Endothelial cell of umbilical vein (primary cell): ENCODE data around the gene GABRB2. TPM values are rescaled to one million over a fixed set of nuclear protein-coding genes. Genes with fewer than 3 reads are reported as not detected.

ENCODE experiments used
- BruUV-seq: library from RNA; stranded (reverse); fragments of 400-500 nt; replicated peaks from 2 replicates; lab custom pipeline; 2021; lab: Mats Ljungman, UMichigan
- CTCF ChIA-PET: fragments of 300-600, 350-600 bp; sonication (Branson Sonifier 250); formaldehyde crosslinking; loops from one replicate; lab custom pipeline; 2021; ENCODE audit warnings: antibody characterized with exemption, inconsistent platforms; lab: Charles Lee
- POLR2A ChIA-PET: fragments of 300-600, 350-600 bp; sonication (Branson Sonifier 250); formaldehyde crosslinking; loops from one replicate; lab custom pipeline; 2021; ENCODE audit warnings: antibody characterized with exemption, inconsistent platforms; lab: Charles Lee
- DNase-seq: peaks from one replicate; pipeline ENCODE4 v3.0.0-alpha.2; 2011; ENCODE audit warnings: low read depth, low spot score
- FAIRE-seq: peaks from 2 replicates; lab custom pipeline; 2011; peaks lifted over from hg19 to GRCh38; lab: Jason Lieb, UNC
- H2AFZ ChIP-seq: 2 replicates; pipeline ENCODE4 v1.6.0; 2012; ENCODE audit warnings: low read depth, low read length, control low read depth, inconsistent platforms
- H3K27ac ChIP-seq: 2 replicates; pipeline ENCODE4 v1.5.1; 2011; ENCODE audit warnings: low read depth, mild to moderate bottlenecking, control low read depth, low read length, moderate library complexity; ENCODE audit not compliant: insufficient read depth
- H3K27me3 ChIP-seq, 2 experiments: 2 replicates each; pipeline versions ENCODE4 v1.6.0 to v1.6.1; 2011; ENCODE audit warnings: low read length in 2 of 2, mixed read lengths in 1 of 2; ENCODE audit not compliant: control insufficient read depth in 2 of 2, insufficient read depth in 2 of 2
- H3K36me3 ChIP-seq, 2 experiments: 2 replicates in 1 of 2; 3 replicates in 1 of 2; pipeline ENCODE4 v1.5.1; 2011; ENCODE audit warnings: low read length in 2 of 2, mild to moderate bottlenecking in 1 of 2, moderate library complexity in 1 of 2; ENCODE audit not compliant: control insufficient read depth in 2 of 2, insufficient read depth in 2 of 2; ENCODE audit errors: extremely low read depth in 1 of 2
- H3K4me1 ChIP-seq: 3 replicates; pipeline ENCODE4 v1.5.1; 2011; ENCODE audit warnings: mild to moderate bottlenecking, low read length; ENCODE audit not compliant: control insufficient read depth, insufficient read depth; ENCODE audit errors: extremely low read depth
- H3K4me2 ChIP-seq: 2 replicates; pipeline ENCODE4 v1.6.1; 2011; ENCODE audit warnings: low read length, control low read depth, mixed read lengths; ENCODE audit not compliant: insufficient read depth
- H3K4me3 ChIP-seq, 3 experiments: fragments of 200-600 bp in 1 of 3; sonication (generic), shearing (Covaris generic) in 1 of 3; replicated peaks in 1 of 3; 2 replicates each; pipeline ENCODE4 v1.5.1; 2011 to 2016; ENCODE audit warnings: control low read depth in 3 of 3, low read length in 3 of 3, mild to moderate bottlenecking in 2 of 3, inconsistent platforms in 1 of 3, low read depth in 1 of 3, moderate library complexity in 1 of 3; ENCODE audit not compliant: insufficient read depth in 1 of 3
- H3K79me2 ChIP-seq: 2 replicates; pipeline ENCODE4 v1.6.0; 2012; ENCODE audit warnings: low read length, inconsistent platforms; ENCODE audit not compliant: control insufficient read depth, insufficient read depth
- H3K9ac ChIP-seq: replicated peaks from 2 replicates; pipeline ENCODE3; 2011; ENCODE audit warnings: low read length, control low read depth; ENCODE audit not compliant: insufficient read depth; ENCODE audit errors: extremely low read depth
- H3K9me1 ChIP-seq: replicated peaks from 3 replicates; pipeline ENCODE4 v1.6.0; 2011; ENCODE audit warnings: mild to moderate bottlenecking, low read length; ENCODE audit not compliant: control insufficient read depth, insufficient read depth; ENCODE audit errors: extremely low read depth
- H3K9me3 ChIP-seq: replicated peaks from 2 replicates; pipeline ENCODE4 v1.5.1; 2012; ENCODE audit warnings: low read length, inconsistent platforms; ENCODE audit not compliant: control insufficient read depth, insufficient read depth
- H4K20me1 ChIP-seq: replicated peaks from 2 replicates; pipeline ENCODE3; 2011; ENCODE audit warnings: mild to moderate bottlenecking, low read length; ENCODE audit not compliant: control insufficient read depth, insufficient read depth; ENCODE audit errors: extremely low read depth
- EZH2 ChIP-seq: IDR thresholded peaks from 2 replicates; pipeline ENCODE4 v1.6.1; 2012; ENCODE audit warnings: borderline replicate concordance, low read depth, mild to moderate bottlenecking, moderate library complexity, low read length, inconsistent platforms; ENCODE audit not compliant: severe bottlenecking
- FOS ChIP-seq: IDR thresholded peaks from 2 replicates; pipeline ENCODE4 v1.6.1; 2011; ENCODE audit warnings: mild to moderate bottlenecking, low read length, moderate library complexity, borderline replicate concordance; ENCODE audit not compliant: insufficient read depth
- GATA2 ChIP-seq: IDR thresholded peaks from 2 replicates; pipeline ENCODE4 v1.7.0; 2011; ENCODE audit warnings: low read depth, mild to moderate bottlenecking, moderate library complexity, mixed read lengths, low read length; ENCODE audit not compliant: insufficient read length, insufficient read depth
- JUN ChIP-seq: IDR thresholded peaks from 2 replicates; pipeline ENCODE4 v1.6.1; 2011; ENCODE audit warnings: borderline replicate concordance, low read depth; ENCODE audit not compliant: insufficient read length, insufficient read depth
- MYC ChIP-seq: IDR thresholded peaks from one replicate; pipeline ENCODE4 v1.6.1; 2011; ENCODE audit warnings: mild to moderate bottlenecking, low read depth, low read length
- POLR2A ChIP-seq: IDR thresholded peaks from 2 replicates; pipeline ENCODE4 v1.6.1; 2012; ENCODE audit warnings: low read depth, mild to moderate bottlenecking, control low read depth, low read length
- POLR2AphosphoS5 ChIP-seq: IDR thresholded peaks from 2 replicates; pipeline ENCODE4 v1.6.1; 2012; ENCODE audit warnings: low read depth, mild to moderate bottlenecking, control low read depth, low read length, moderate library complexity; ENCODE audit not compliant: insufficient read depth
- dilution Hi-C: fragments of 300-500 bp; cut with MboI; formaldehyde crosslinking; loops from one replicate; pipeline ENCODE4 v1.15.0; 2019; ENCODE audit warnings: low sequenced_read_pairs; ENCODE audit not compliant: extremely low pct_ligation_motif_present
- intact Hi-C: fragments of 100-400 bp; cut with micrococcal nuclease; formaldehyde crosslinking; loops from one replicate; pipeline ENCODE4 v1.10.0; 2022
- polyA plus RNA-seq, 4 experiments: library from polyadenylated mRNA; depleted of rRNA in 3 of 4; stranded (reverse) in 3 of 4; unstranded in 1 of 4; fragments of >200 nt; gene quantifications; 2 replicates each; pipeline versions ENCODE4 v1.2.1 to v1.2.3, GENCODE V29; 2011 to 2012; ENCODE audit warnings: missing spikeins in 1 of 4
- total RNA-seq: library from RNA; stranded (reverse); gene quantifications from 2 replicates; pipeline ENCODE4 v1.2.3, GENCODE V29; 2021
- TF ChIP-seq, protein P1 (sequence below): IDR thresholded peaks from 2 replicates; pipeline ENCODE4 v1.6.1; 2011; ENCODE audit not compliant: insufficient read depth, insufficient read length
- TF ChIP-seq, protein P2 (sequence below), 2 donors: IDR thresholded peaks; 1 replicate in 1 of 2; 2 replicates in 1 of 2; pipeline ENCODE4 v1.5.1; 2011; ENCODE audit warnings: low read length in 2 of 2, mild to moderate bottlenecking in 2 of 2, moderate library complexity in 2 of 2, control low read depth in 1 of 2, inconsistent platforms in 1 of 2, low read depth in 1 of 2; ENCODE audit not compliant: insufficient read depth in 1 of 2; ENCODE audit errors: extremely low read depth in 1 of 2

Gene GABRB2
- total and polyA plus RNA-seq, 2 donors (not counting 3 experiments of a cell fraction or from before 2014, with no cell fraction given): not detected

DNA sequence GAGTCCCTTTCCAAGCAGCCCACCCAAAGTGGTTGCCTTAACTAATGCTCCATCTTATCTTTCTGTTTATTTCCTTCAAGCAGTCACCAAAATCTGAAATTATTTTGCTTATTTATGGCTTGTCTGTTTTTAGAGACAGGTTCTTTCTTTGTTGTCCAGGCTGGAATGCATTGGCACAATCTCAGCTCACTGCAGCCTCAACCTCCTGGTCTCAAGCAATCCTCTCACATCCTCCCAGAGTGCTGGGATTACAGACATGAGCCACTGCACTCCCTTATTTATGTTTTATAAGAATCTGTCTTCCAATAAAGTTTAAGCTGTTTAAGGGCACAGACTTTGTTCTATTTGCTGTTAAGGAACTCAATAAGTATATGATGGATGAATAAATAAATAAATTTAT is 133.7 kb downstream of the GABRB2 start:
- no peak for FAIRE-seq
- no peak overlapping the region for H3K27ac ChIP-seq
- no peaks in the 10 kb centered on the region for H3K36me3 ChIP-seq
- H2AFZ ChIP-seq: no peak overlapping the region
- H3K9me3 ChIP-seq: peaks cover 2% of the 10 kb centered on the region
- intact Hi-C loops: no loop called here
- no peaks in the 10 kb centered on the region for H3K27me3 ChIP-seq
- no peak overlapping the region for H3K9ac ChIP-seq
- H3K4me2 ChIP-seq: no peak overlapping the region
- POLR2A ChIA-PET: no interaction called here
- CTCF ChIA-PET: no interaction called here
- no peaks in the 10 kb centered on the region for H3K4me1 ChIP-seq
- dilution Hi-C loops: no loop called here
- no peaks in the 10 kb centered on the region for H3K79me2 ChIP-seq
- no TSS peak for BruUV-seq
- H3K4me3 ChIP-seq: no peak overlapping the region
- H3K9me1 ChIP-seq: no peaks in the 10 kb centered on the region
- no peak for DNase-seq
- TF ChIP-seq GATA2 (no peak), POLR2A (no peak), POLR2AphosphoS5 (no peak), JUN (no peak), EZH2 (no peak), FOS (no peak), MYC (no peak)
- TF ChIP-seq, protein P1, sequence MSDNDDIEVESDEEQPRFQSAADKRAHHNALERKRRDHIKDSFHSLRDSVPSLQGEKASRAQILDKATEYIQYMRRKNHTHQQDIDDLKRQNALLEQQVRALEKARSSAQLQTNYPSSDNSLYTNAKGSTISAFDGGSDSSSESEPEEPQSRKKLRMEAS: no peak
- TF ChIP-seq, protein P2, sequence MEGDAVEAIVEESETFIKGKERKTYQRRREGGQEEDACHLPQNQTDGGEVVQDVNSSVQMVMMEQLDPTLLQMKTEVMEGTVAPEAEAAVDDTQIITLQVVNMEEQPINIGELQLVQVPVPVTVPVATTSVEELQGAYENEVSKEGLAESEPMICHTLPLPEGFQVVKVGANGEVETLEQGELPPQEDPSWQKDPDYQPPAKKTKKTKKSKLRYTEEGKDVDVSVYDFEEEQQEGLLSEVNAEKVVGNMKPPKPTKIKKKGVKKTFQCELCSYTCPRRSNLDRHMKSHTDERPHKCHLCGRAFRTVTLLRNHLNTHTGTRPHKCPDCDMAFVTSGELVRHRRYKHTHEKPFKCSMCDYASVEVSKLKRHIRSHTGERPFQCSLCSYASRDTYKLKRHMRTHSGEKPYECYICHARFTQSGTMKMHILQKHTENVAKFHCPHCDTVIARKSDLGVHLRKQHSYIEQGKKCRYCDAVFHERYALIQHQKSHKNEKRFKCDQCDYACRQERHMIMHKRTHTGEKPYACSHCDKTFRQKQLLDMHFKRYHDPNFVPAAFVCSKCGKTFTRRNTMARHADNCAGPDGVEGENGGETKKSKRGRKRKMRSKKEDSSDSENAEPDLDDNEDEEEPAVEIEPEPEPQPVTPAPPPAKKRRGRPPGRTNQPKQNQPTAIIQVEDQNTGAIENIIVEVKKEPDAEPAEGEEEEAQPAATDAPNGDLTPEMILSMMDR (IDR thresholded peaks at IDR 0.05; ENCODE audit: extremely low read depth in 1 of 2, insufficient read depth in 1 of 2, low read depth in 1 of 2, low read length in 2 of 2): no peak
- H4K20me1 ChIP-seq: no peaks in the 10 kb centered on the region
